NT2/D1 (cell line): Measurements from ENCODE around the gene TGM6.

Source experiments
- DNase-seq: peaks from one replicate; pipeline ENCODE4 v3.0.0-alpha.2; 2011; ENCODE audit warnings: low read depth, low spot score
- H3K27me3 ChIP-seq: 2 replicates; pipeline ENCODE4 v1.6.0; 2011; ENCODE audit warnings: mild to moderate bottlenecking; ENCODE audit not compliant: insufficient read length, insufficient read depth
- H3K36me3 ChIP-seq: 2 replicates; pipeline ENCODE4 v1.6.1; 2011; ENCODE audit warnings: mild to moderate bottlenecking, low read length, mixed read lengths; ENCODE audit not compliant: insufficient read depth, insufficient read length
- H3K4me1 ChIP-seq: 2 replicates; pipeline ENCODE4 v1.5.1; 2011; ENCODE audit not compliant: insufficient read depth, insufficient read length
- H3K4me3 ChIP-seq: 2 replicates; pipeline ENCODE4 v1.5.1; 2011; ENCODE audit warnings: low read depth; ENCODE audit not compliant: insufficient read length
- H3K9ac ChIP-seq: 2 replicates; pipeline ENCODE4 v1.6.0; 2011; ENCODE audit warnings: low read depth; ENCODE audit not compliant: insufficient read length
- H3K9me3 ChIP-seq: 2 replicates; pipeline ENCODE4 v1.5.1; 2011; ENCODE audit warnings: mild to moderate bottlenecking, low read length; ENCODE audit not compliant: insufficient read depth
- SUZ12 ChIP-seq: IDR thresholded peaks from 2 replicates; pipeline ENCODE4 v1.6.1; 2011; ENCODE audit not compliant: insufficient read length, insufficient read depth; ENCODE audit errors: extremely low read depth
- YY1 ChIP-seq: IDR thresholded peaks from 2 replicates; pipeline ENCODE4 v1.6.1; 2011; ENCODE audit not compliant: insufficient read length, insufficient read depth
- ZNF274 ChIP-seq: IDR thresholded peaks from 2 replicates; pipeline ENCODE4 v1.6.1; 2011; ENCODE audit warnings: mild to moderate bottlenecking, low read depth, low read length

The TGM6 gene

DNA sequence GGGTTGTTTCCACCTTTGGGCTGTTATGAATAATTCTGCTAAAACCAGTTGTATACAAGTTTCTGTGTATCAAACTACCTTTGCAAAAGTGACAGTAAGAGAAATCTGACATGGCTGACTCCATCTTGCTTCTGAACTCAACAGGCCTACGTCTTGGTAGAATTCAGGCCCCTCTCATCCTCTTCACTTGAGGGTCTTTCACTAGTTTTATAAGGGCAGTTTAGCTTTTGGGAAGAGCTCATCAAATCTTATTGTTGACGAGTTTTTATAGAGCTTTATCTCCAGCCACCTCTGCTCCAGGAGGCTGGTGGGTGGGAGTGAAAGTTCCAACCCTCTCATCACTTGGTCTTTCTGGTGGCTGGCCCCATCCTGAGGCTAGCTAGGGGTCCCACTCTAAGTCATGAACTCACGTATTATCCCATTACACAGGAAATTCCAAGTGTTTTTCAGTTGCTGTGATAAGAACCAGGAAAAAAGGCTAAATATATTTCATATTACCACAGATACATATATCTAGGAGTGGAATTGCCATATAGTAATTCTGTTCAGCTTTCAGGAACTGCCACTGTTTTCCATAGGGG is 78.3 kb downstream of the TGM6 start:
- no peaks in the 10 kb centered on the region for H3K4me1 ChIP-seq

GRCh38 chr20:2459981-2460751 is 79.5 kb downstream of the TGM6 start:
- TF ChIP-seq ZNF274 (no peak), SUZ12 (no peak), YY1 (no peak)

More for the DNA sequence above, 78.3 kb downstream of the TGM6 start:
- H3K27me3 ChIP-seq = no peaks in the 10 kb centered on the region
- H3K36me3 ChIP-seq = peaks cover 52% of the 10 kb centered on the region
- no peak for TF ChIP-seq SUZ12
- no peaks in the 10 kb centered on the region for H3K9me3 ChIP-seq
- DNase-seq = no peak
- H3K4me3 ChIP-seq = no peak overlapping the region
- H3K9ac ChIP-seq = no peak overlapping the region

DNA sequence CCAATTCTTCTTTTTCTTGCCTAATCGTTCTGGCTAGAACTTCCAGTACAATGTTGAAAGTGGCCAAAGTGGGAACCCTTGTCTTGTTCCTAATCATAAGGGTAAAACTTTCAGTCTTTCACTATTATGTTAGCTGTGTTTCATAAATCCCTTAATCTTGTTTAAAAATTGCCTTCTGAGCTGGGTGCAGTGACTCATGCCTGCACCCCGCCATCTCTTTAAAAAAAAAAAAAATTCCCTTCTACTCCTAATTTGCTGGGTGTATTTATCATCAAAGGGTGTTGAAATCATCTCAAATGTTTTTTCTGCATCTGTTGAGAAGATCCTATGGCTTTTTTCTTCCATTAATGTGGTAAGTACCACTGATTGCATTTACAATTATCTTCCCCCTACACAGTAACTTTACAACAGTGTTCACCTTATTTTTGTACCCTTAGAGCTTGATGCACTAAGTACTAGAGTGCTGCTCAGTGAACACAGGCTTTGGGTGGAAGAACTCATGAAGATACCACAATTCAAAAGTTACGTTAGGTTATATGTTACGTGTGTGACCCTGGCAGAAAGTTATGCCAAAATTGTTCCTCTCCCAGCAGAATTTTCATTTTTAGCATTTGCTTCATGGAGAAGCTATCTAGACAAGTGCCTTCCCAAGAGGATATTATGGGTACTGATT is 80.2 kb downstream of the TGM6 start:
- Histone ChIP-seq H3K36me3 (peaks cover 71% of the 10 kb centered on the region), H3K9me3 (no peaks in the 10 kb centered on the region), H3K4me3 (no peak overlapping the region), H3K9ac (no peak overlapping the region), H3K27me3 (no peaks in the 10 kb centered on the region), H3K4me1 (no peaks in the 10 kb centered on the region)
- no peak for TF ChIP-seq SUZ12
- no peak for TF ChIP-seq YY1
- TF ChIP-seq ZNF274 = no peak
- no peak for DNase-seq

More at GRCh38 chr20:2459981-2460751, 79.5 kb downstream of the TGM6 start:
- no peak for DNase-seq
- H3K36me3 ChIP-seq = peaks cover 64% of the 10 kb centered on the region
- no peaks in the 10 kb centered on the region for H3K4me1 ChIP-seq
- H3K9ac ChIP-seq = no peak overlapping the region
- no peaks in the 10 kb centered on the region for H3K9me3 ChIP-seq
- no peaks in the 10 kb centered on the region for H3K27me3 ChIP-seq
- H3K4me3 ChIP-seq = no peak overlapping the region

DNA sequence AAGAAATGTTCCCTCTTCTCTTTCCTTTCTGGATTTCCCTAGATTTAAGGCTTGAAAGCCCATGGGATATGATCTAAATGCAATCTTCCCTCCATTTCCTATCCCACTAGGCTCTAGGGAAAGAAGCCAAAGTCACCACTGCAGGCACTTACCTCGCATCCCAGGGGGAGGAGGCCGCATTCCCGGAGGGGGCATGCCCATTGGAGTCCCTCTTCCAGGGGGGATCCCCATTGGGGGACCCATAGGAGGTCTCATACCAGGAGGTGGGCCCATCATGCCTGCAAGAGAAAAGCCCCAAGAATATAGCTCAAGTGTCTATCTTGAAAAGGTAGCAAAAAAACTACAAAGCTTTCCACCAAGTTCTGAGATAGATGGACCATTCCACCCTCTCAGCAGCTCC is 81.8 kb downstream of the TGM6 start:
- peaks cover 87% of the 10 kb centered on the region for H3K36me3 ChIP-seq
- no peaks in the 10 kb centered on the region for H3K9me3 ChIP-seq
- DNase-seq = no peak
- H3K27me3 ChIP-seq = no peaks in the 10 kb centered on the region
- TF ChIP-seq SUZ12 (no peak), ZNF274 (no peak), YY1 (no peak)
- H3K9ac ChIP-seq = no peak overlapping the region
- no peaks in the 10 kb centered on the region for H3K4me1 ChIP-seq
- H3K4me3 ChIP-seq = no peak overlapping the region

- Histone ChIP-seq H3K4me1 (peaks cover 1% of the 10 kb centered on the region), H3K36me3 (peaks cover 97% of the 10 kb centered on the region), H3K4me3 (no peak overlapping the region), H3K9ac (no peak overlapping the region), H3K27me3 (no peaks in the 10 kb centered on the region), H3K9me3 (no peaks in the 10 kb centered on the region)
- TF ChIP-seq ZNF274 (no peak), YY1 (no peak), SUZ12 (no peak)
- DNase-seq = no peak
Observed at GRCh38 chr20:2463616-2464365, 83.1 kb downstream of the TGM6 start.

GRCh38 chr20:2465100-2465499 is 84.4 kb downstream of the TGM6 start:
- H3K4me1 ChIP-seq = peaks cover 3% of the 10 kb centered on the region
- no peak overlapping the region for H3K9ac ChIP-seq
- H3K4me3 ChIP-seq = no peak overlapping the region
- no peak for TF ChIP-seq YY1
- TF ChIP-seq ZNF274 = no peak
- TF ChIP-seq SUZ12 = no peak
- H3K27me3 ChIP-seq = no peaks in the 10 kb centered on the region
- no peaks in the 10 kb centered on the region for H3K9me3 ChIP-seq
- no peak for DNase-seq
- peaks cover 93% of the 10 kb centered on the region for H3K36me3 ChIP-seq
